HepG2 (cell line): ENCODE data around the gene MEI1. TPM values are rescaled to one million over a fixed set of nuclear protein-coding genes. Genes with fewer than 3 reads are reported as not detected.

ENCODE experiments used
- AKNA ChIP-seq: sonication (generic); formaldehyde crosslinking; IDR thresholded peaks from 2 replicates; pipeline ENCODE4 v1.4.0; 2020; ENCODE audit warnings: missing genetic modification reagents, borderline replicate concordance
- ATM ChIP-seq: fragments of 450-650 bp; IDR thresholded peaks from 2 replicates; pipeline ENCODE4 v1.7.1; 2017; ENCODE audit warnings: mild to moderate bottlenecking, borderline replicate concordance
- EZH2 ChIP-seq: conservative IDR thresholded peaks from 2 replicates; pipeline ENCODE4 v1.6.1; 2012; ENCODE audit warnings: mild to moderate bottlenecking, low read depth, low read length, moderate library complexity
- HMGA1 ChIP-seq: sonication (generic); formaldehyde crosslinking; conservative IDR thresholded peaks from 2 replicates; pipeline ENCODE4 v1.4.0; 2020; ENCODE audit warnings: missing genetic modification reagents
- KDM5B ChIP-seq: sonication (generic); formaldehyde crosslinking; IDR thresholded peaks from 2 replicates; pipeline ENCODE4 v1.4.0; 2020; ENCODE audit warnings: missing genetic modification reagents, mild to moderate bottlenecking, borderline replicate concordance
- NAIF1 ChIP-seq: sonication (generic); formaldehyde crosslinking; IDR thresholded peaks from 2 replicates; pipeline ENCODE4 v1.5.0; 2020; ENCODE audit warnings: mild to moderate bottlenecking, missing genetic modification reagents, borderline replicate concordance
- RAD51 ChIP-seq: fragments of 450-650 bp; IDR thresholded peaks from 2 replicates; pipeline ENCODE4 v1.6.1; 2016; ENCODE audit warnings: borderline replicate concordance
- SPEN ChIP-seq: sonication (generic); formaldehyde crosslinking; IDR thresholded peaks from 2 replicates; pipeline ENCODE4 v1.5.1; 2020; ENCODE audit warnings: low read depth, mild to moderate bottlenecking, missing genetic modification reagents
- TMF1 ChIP-seq: sonication (generic); formaldehyde crosslinking; IDR thresholded peaks from 2 replicates; pipeline ENCODE4 v1.8.1; 2022; ENCODE audit warnings: low read depth, missing genetic modification reagents
- ZBTB10 ChIP-seq: sonication (generic); formaldehyde crosslinking; IDR thresholded peaks from 2 replicates; pipeline ENCODE4 v1.4.0; 2020; ENCODE audit warnings: missing genetic modification reagents, borderline replicate concordance
- ZBTB21 ChIP-seq: sonication (generic); formaldehyde crosslinking; IDR thresholded peaks from 2 replicates; pipeline ENCODE4 v1.4.0; 2020; ENCODE audit warnings: missing genetic modification reagents
- ZKSCAN1 ChIP-seq: fragments of 150-350 bp; IDR thresholded peaks from 2 replicates; pipeline ENCODE4 v1.6.1; 2014; ENCODE audit warnings: low read length
- ZMAT5 ChIP-seq: sonication (generic); formaldehyde crosslinking; IDR thresholded peaks from 2 replicates; pipeline ENCODE4 v1.5.0; 2020; ENCODE audit warnings: mild to moderate bottlenecking, low read depth, missing genetic modification reagents, borderline replicate concordance
- ZNF121 ChIP-seq: sonication (generic); formaldehyde crosslinking; IDR thresholded peaks from 2 replicates; pipeline ENCODE4 v1.5.0; 2020; ENCODE audit warnings: mild to moderate bottlenecking, missing genetic modification reagents
- ZNF383 ChIP-seq: sonication (generic); formaldehyde crosslinking; IDR thresholded peaks from 2 replicates; pipeline ENCODE4 v1.4.0; 2020; ENCODE audit warnings: missing genetic modification reagents, mild to moderate bottlenecking, borderline replicate concordance
- ZNF558 ChIP-seq: sonication (generic); formaldehyde crosslinking; IDR thresholded peaks from 2 replicates; pipeline ENCODE4 v1.9.0; 2022; ENCODE audit warnings: mild to moderate bottlenecking, missing genetic modification reagents, borderline replicate concordance
- ZNF883 ChIP-seq: sonication (generic); formaldehyde crosslinking; IDR thresholded peaks from 2 replicates; pipeline ENCODE4 v1.5.1; 2020; ENCODE audit warnings: mild to moderate bottlenecking, missing genetic modification reagents; ENCODE audit errors: not compliant biosample characterization
- polyA plus RNA-seq, 8 experiments: library from polyadenylated mRNA; depleted of rRNA in 3 of 8; stranded (reverse) in 7 of 8; unstranded in 1 of 8; fragments of >200 nt; fragmentation: Illumina TruSeq in 4 of 8; extraction: Trizol in 4 of 8; gene quantifications; 2 replicates each; pipeline versions ENCODE4 v1.2.1 to v1.2.3, GENCODE V29; 2011 to 2016; ENCODE audit warnings: low read depth in 4 of 8, missing spikeins in 1 of 8, mixed read lengths in 1 of 8; ENCODE audit not compliant: insufficient read depth in 1 of 8
- total RNA-seq, 5 experiments: library from RNA; depleted of rRNA; stranded (reverse); fragments of >200 nt; fragmentation: Illumina TruSeq; extraction: Trizol; gene quantifications; 2 replicates each; pipeline ENCODE4 v1.2.3, GENCODE V29; 2016; ENCODE audit warnings: low read depth in 1 of 5
- TF ChIP-seq, protein P1 (sequence below): sonication (generic); formaldehyde crosslinking; IDR thresholded peaks from 2 replicates; pipeline ENCODE4 v1.5.0; 2020; ENCODE audit warnings: missing genetic modification reagents
- TF ChIP-seq, protein P2 (sequence below): sonication (generic); formaldehyde crosslinking; IDR thresholded peaks from 2 replicates; pipeline ENCODE4 v1.4.0; 2020; ENCODE audit warnings: mild to moderate bottlenecking, missing genetic modification reagents

The MEI1 gene
- total and polyA plus RNA-seq, 2 of the 13 experiments (the other 11 are each of a cell fraction or from before 2014, with no cell fraction given) = 0.75 to 1.9 TPM

- TF ChIP-seq ZMAT5 (CRISPR knock-in tag) = no peak
- no peak for TF ChIP-seq HMGA1 (CRISPR knock-in tag)
- peak; percentile 35; the same call in 1 of the 2 replicates for TF ChIP-seq AKNA (CRISPR knock-in tag)
- no peak for TF ChIP-seq ZKSCAN1
- no peak for TF ChIP-seq ATM
- peak; percentile 70; the same call in 1 of the 2 replicates for TF ChIP-seq ZBTB10 (CRISPR knock-in tag)
- no peak for TF ChIP-seq ZNF121 (CRISPR knock-in tag)
- peak; percentile 53; the same call in 1 of the 2 replicates for TF ChIP-seq NAIF1 (CRISPR knock-in tag)
- TF ChIP-seq KDM5B (CRISPR knock-in tag) = peak; percentile 88
- TF ChIP-seq RAD51 = no peak
- TF ChIP-seq ZBTB21 (CRISPR knock-in tag) = no peak
- no peak for TF ChIP-seq EZH2
- peak; percentile 79 for TF ChIP-seq ZNF883 (CRISPR knock-in tag)
- TF ChIP-seq TMF1 = peak; percentile 80; the same call in 1 of the 2 replicates
- TF ChIP-seq, protein P1, sequence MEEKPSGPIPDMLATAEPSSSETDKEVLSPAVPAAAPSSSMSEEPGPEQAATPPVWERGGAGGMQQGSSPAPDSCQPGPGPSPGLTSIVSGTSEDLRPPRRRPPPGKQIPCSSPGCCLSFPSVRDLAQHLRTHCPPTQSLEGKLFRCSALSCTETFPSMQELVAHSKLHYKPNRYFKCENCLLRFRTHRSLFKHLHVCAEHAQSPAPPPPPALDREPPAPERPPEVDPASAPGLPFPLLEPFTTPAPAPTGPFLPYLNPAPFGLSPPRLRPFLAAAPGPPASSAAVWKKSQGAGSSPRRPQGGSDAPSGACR (CRISPR knock-in tag) = no peak; the same call in 1 of the 2 replicates
- TF ChIP-seq SPEN = peak; percentile 86
- TF ChIP-seq ZNF558 (CRISPR knock-in tag) = peak; percentile 43; the same call in 1 of the 2 replicates
- TF ChIP-seq ZNF383 (CRISPR knock-in tag) = peak; percentile 91; the same call in 1 of the 2 replicates
- TF ChIP-seq, protein P2, sequence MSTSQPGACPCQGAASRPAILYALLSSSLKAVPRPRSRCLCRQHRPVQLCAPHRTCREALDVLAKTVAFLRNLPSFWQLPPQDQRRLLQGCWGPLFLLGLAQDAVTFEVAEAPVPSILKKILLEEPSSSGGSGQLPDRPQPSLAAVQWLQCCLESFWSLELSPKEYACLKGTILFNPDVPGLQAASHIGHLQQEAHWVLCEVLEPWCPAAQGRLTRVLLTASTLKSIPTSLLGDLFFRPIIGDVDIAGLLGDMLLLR (CRISPR knock-in tag) = no peak; the same call in 1 of the 2 replicates
Measured at GRCh38 chr22:41800348-41801146, 101.2 kb downstream of the MEI1 start, which contains the start of gene CCDC134 (continued).
